HPDE6-E6E7 (cell line): ENCODE results near the gene PRELID2.
"Not testable (repeated sequence)": the region's sequence is repeated elsewhere in the genome, so short reads cannot be mapped to it uniquely, and the experiment has no call there.

Experiments used
- DNase-seq: peaks from one replicate; pipeline ENCODE4 v3.0.0; 2011; ENCODE audit warnings: missing footprints; ENCODE audit errors: extremely low spot score

PRELID2 gene

DNA sequence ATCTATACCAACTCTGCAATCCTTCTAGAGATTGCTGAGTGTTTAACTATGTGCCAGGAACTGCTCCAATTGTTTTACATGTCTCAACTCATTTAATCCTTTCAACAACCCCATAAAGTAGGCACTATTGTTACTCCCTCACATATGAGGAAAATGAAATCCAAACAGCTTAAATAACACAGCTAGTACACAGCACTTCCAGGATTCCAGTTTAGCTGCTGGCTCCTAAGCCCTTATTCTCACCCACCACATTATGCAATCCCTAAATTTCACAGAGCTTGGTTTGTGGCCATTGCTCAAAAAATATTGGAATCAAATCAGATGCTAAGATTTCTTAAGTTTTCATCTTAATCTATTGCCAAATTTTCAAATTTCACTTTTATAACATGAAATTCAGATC lies 84.9 kb downstream of the PRELID2 start:
- no peak for DNase-seq

DNA sequence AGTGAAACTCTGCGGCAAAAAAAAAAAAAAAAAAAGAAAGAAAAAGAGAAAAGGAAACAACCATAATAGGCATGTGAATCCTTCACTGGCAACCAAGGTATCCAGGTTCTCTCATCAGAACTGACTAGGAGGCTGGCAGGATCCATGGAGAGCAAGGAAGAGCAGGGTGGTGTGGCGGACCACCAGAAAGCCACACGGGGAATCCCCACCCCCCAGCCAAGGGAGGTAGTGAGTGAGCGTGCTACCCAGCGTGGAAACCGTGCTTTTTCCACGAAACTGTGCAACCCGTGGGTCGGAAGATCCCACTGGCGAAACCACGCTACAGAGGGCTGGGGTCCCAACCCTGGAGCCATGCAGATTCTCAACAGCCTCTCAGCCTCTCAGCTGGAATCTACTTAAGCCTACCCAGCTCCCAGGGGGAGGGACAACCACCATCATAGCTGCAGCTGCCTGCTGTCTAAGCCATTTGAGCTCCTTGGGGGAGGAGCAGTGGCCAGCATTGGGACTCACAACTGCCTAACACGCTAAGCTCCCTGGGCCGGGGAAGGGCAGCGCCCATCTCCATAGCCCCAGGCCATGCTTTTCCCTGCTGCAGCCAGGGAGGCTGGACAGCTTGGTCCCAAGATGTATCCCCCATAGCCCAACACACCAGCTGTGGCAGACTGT lies 91.6 kb downstream of the PRELID2 start:
- DNase-seq, result no peak

DNA sequence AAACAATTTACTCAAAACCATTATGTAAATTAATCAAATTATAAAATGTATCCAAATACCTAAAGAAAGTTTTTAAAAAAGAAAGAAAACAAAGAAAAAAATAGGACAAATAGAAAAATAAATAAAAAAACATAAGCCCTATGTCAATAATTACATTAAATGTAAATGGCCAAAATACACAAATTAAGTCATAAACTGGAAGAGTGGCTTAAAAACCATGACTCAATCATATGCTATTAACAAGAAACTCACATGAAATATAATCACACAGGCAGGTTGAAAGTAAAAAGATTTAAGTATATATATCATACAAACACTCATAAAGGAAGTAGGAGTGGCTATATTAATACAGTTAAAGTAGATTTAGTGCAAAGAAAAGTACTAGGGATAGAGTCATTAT lies 95.3 kb downstream of the PRELID2 start:
- no peak for DNase-seq

DNA sequence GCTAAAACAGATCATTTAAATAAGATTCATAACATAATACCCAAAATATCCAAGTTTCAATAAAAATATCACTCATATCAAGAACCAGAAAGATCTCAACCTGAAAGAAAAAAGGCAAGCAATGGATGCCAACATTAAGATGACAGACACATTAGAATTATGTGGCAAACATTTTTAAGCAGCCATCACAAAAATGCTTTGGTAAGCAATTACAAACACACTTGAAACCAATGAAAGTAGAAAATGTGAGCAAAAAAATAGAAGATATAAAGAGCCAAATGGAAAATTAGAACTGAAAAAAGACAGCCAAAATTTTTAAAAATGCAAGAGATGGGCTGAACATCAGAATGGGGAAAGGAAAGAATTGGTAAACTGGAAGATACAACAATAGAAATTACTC lies 96.9 kb downstream of the PRELID2 start:
- no peak for DNase-seq

DNA sequence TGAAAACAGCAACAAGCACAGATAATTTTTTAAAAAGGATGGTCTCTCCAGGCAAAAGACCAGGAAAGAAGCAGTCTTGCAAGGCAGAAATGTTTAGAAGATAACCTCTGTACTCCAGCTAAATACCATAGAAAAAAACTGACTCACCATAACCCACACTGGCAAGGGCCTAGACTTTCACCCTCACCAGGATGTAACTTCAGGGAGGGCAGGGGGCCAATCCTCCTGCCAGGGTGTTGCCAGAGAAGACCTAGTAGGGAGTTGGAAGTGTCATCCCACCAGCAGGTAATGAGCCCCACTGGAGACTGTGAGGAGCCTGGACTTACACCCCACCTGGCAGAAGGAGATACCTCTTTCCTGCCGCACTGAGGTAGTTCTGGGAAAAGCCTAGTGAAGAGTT lies 97.6 kb downstream of the PRELID2 start:
- no peak for DNase-seq

DNA sequence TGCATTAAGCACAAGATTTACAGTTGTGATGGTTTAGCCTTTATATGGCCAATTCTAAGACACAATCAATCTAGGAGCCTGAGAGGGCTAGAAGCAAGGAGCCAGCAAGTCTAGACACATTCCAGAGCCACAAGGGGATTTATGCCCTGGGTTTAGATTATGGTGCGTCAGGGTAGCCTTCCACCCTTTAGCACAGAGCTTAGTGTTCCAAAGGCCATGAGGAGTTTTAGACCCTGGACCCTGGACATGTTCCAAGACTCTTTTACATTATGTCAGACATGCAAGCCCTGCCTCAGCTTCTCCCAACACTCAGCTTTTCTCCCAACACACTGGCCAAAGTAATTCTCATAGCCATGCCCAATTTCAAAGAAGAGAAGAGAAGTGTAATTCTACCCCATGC lies 105.2 kb downstream of the PRELID2 start:
- not testable (repeated sequence) for DNase-seq

DNA sequence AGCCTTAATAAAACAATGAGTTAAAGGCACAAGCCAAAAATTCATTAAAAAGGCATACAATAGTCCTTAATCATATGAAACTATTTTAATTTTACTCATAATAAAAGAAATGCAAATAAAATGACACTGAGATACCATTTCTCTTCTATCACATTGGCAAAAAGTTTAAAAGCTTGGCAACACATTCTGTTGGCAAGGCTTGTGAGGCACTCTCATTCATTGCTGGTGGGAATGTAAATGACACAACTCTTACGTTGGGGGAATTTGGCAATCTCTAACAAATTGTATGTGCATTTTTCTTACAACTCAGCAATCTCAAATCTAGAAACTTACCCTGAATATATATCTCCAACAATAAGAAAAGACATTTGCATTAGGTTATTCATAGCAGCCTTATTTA lies 111.6 kb downstream of the PRELID2 start:
- no peak for DNase-seq

DNA sequence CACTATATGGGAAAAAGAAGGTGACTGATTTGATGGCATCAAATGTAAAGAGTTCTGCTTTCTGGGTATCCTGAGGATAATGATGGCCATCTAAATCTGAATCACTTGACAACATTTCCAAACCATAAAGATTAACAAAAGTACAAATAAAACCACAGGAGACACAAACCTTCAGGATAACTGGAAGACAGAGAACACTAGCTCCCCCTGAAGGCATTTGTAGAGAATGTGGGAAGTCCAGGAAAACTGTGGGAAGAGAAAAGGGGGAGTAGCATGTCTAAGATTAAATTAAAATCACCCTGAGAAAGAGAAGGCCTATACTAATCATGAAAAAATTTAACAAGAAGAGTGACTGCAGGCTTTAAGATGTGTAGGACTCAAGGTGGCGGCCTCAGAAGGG lies 116.2 kb downstream of the PRELID2 start:
- no peak for DNase-seq

DNA sequence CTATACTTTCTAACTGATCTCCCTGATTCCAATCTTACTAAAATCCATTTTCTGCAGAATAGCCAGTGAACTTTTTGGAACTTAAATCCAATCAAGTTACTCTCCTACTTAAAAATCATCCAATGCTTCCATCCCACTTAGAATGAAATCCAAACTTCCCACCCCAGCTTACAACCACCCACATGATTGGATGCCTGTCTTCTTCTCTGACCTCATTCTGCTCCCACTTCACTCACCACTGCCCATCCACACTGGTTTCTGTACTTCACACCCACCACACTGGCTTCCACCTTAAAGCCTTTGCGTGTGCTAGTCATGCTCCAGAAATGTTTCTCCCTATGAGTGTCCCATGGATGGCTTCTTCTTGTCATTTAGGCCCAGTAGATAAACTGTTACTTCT lies 119.7 kb downstream of the PRELID2 start:
- no peak for DNase-seq

DNA sequence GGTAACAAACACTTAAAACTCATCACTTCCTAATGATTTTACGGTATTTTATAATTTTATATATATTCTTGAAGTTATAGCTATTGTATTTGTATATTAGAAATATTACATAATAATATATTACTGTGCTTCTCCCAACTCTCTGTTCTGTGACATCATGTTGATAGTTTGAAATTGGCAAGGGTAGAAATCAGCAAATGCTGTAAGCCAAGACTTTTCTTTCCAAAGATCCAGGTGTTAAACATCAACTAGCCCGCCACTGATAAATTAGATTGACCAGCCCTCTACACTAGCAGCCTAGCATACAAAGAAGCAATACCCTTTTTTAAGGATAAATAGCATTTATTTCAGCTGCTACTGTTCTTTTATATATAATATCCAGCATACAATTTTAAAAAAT lies 122.9 kb downstream of the PRELID2 start:
- no peak for DNase-seq

DNA sequence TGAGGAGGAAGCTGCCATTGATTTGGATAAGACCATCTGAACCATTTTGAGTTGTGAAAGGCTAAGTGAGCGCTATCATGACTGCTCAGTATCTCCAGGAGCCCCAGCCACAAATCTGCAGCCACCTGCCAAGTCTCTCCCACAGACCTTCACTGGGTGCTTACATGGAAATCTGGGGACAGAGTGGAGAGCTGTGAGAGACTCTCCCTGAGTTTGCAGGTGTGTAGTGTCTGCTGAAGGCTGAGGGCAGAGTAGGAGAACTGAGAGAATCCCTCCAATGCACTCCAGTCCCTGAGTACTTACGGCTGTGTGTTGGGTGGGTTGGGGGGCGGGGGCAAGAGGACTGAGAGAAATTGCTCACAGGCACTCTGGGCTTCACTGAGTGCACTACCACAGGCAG lies 123.7 kb downstream of the PRELID2 start:
- no peak for DNase-seq
